NB4 (cell line): ENCODE data around the gene CR1L.

ENCODE experiments used
- MYC ChIP-seq: IDR thresholded peaks from 2 replicates; pipeline ENCODE4 v1.6.1; 2011; ENCODE audit warnings: low read depth, low read length
- POLR2A ChIP-seq: IDR thresholded peaks from 2 replicates; pipeline ENCODE4 v1.6.1; 2011; ENCODE audit warnings: mild to moderate bottlenecking; ENCODE audit not compliant: insufficient read length; ENCODE audit errors: extremely low read depth
- TF ChIP-seq, protein P1 (sequence below): IDR thresholded peaks from one replicate; pipeline ENCODE4 v1.5.1; 2012; ENCODE audit warnings: low read depth, low read length
- TF ChIP-seq, protein P2 (sequence below): IDR thresholded peaks from 2 replicates; pipeline ENCODE4 v1.6.1; 2011; ENCODE audit warnings: low read depth, low read length

DNA sequence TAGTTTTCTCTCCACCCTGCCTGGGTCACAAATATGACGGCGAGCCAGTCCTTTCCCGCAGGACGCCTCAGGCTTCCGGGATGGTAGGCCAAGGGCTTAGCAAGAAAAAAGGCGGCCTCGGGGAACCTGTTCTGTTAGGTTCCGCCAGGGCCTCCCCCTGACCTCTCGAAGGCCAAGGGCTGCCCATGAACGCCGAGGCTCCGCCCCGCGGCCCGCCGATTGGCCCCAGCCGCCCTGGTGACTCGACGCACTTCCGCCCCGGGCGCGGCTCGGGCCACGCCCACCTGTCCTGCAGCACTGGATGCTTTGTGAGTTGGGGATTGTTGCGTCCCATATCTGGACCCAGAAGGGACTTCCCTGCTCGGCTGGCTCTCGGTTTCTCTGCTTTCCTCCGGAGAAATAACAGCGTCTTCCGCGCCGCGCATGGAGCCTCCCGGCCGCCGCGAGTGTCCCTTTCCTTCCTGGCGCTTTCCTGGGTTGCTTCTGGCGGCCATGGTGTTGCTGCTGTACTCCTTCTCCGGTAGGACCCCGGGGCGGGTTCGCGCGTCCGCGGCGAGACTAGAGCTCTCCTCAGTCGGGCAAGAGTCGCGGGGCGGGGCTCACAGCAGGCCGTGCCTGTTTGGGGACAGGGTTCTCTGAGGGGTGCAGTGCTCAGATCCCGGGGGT is 107.0 kb downstream of the CR1L start, which contains the start of gene CD46:
- peak; percentile 84 for TF ChIP-seq POLR2A
- TF ChIP-seq, protein P1, sequence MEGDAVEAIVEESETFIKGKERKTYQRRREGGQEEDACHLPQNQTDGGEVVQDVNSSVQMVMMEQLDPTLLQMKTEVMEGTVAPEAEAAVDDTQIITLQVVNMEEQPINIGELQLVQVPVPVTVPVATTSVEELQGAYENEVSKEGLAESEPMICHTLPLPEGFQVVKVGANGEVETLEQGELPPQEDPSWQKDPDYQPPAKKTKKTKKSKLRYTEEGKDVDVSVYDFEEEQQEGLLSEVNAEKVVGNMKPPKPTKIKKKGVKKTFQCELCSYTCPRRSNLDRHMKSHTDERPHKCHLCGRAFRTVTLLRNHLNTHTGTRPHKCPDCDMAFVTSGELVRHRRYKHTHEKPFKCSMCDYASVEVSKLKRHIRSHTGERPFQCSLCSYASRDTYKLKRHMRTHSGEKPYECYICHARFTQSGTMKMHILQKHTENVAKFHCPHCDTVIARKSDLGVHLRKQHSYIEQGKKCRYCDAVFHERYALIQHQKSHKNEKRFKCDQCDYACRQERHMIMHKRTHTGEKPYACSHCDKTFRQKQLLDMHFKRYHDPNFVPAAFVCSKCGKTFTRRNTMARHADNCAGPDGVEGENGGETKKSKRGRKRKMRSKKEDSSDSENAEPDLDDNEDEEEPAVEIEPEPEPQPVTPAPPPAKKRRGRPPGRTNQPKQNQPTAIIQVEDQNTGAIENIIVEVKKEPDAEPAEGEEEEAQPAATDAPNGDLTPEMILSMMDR = no peak
- TF ChIP-seq, protein P2, sequence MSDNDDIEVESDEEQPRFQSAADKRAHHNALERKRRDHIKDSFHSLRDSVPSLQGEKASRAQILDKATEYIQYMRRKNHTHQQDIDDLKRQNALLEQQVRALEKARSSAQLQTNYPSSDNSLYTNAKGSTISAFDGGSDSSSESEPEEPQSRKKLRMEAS = peak; percentile 22; the same call in 1 of the 2 replicates
- TF ChIP-seq MYC = peak; percentile 16; the same call in 1 of the 2 replicates
